GM23338 (cell line): ENCODE measurements around the gene LRP10. TPM values are rescaled to one million over a fixed set of nuclear protein-coding genes. Genes with fewer than 3 reads are reported as not detected.

ENCODE experiments used
- ATAC-seq: fragments of 200-7000 bp; cut with Tn5 transposase; 3 replicates; pipeline ENCODE4 v1.9.1; 2020
- DNase-seq: peaks from one replicate; pipeline ENCODE4 v3.0.0-alpha.2; 2015; ENCODE audit warnings: low spot score
- H2AFZ ChIP-seq: fragments of 200-600 bp; sonication (generic); 2 replicates; pipeline ENCODE4 v1.8.0; 2016; ENCODE audit warnings: antibody characterized with exemption, mild to moderate bottlenecking, moderate library complexity
- H3F3A ChIP-seq: fragments of 200-600 bp; sonication (generic); replicated peaks from 2 replicates; pipeline ENCODE4 v1.8.0; 2017; ENCODE audit warnings: antibody characterized with exemption, mixed run types, low read depth
- H3K27ac ChIP-seq: fragments of 200-600 bp; sonication (generic); 2 replicates; pipeline ENCODE4 v1.6.1; 2016; ENCODE audit warnings: low read depth
- H3K27me3 ChIP-seq: fragments of 200-600 bp; sonication (generic); 2 replicates; pipeline ENCODE4 v1.8.0; 2016; ENCODE audit warnings: mild to moderate bottlenecking, mixed run types, moderate library complexity; ENCODE audit not compliant: insufficient read depth
- H3K36me3 ChIP-seq: fragments of 200-600 bp; sonication (generic); 2 replicates; pipeline ENCODE4 v1.8.0; 2016; ENCODE audit warnings: mild to moderate bottlenecking; ENCODE audit not compliant: insufficient read depth
- H3K4me1 ChIP-seq: fragments of 200-600 bp; sonication (generic); 2 replicates; pipeline ENCODE4 v1.8.0; 2016; ENCODE audit warnings: mild to moderate bottlenecking, moderate library complexity; ENCODE audit not compliant: insufficient read depth
- H3K4me2 ChIP-seq: fragments of 200-600 bp; sonication (generic); 2 replicates; pipeline ENCODE4 v1.7.1; 2017; ENCODE audit warnings: mixed run types
- H3K4me3 ChIP-seq: fragments of 200-600 bp; sonication (generic); 2 replicates; pipeline ENCODE4 v1.6.1; 2016; ENCODE audit warnings: mixed run types
- H3K79me2 ChIP-seq: fragments of 200-600 bp; sonication (generic); replicated peaks from 2 replicates; pipeline ENCODE4 v1.8.0; 2017; ENCODE audit warnings: mild to moderate bottlenecking; ENCODE audit not compliant: insufficient read depth
- H3K9me2 ChIP-seq: fragments of 200-600 bp; sonication (generic); 2 replicates; pipeline ENCODE4 v1.8.0; 2017; ENCODE audit not compliant: insufficient read depth
- H4K20me1 ChIP-seq: fragments of 200-600 bp; sonication (generic); replicated peaks from 2 replicates; pipeline ENCODE4 v1.8.0; 2017; ENCODE audit warnings: mild to moderate bottlenecking; ENCODE audit not compliant: insufficient read depth
- H3K27ac Mint-ChIP-seq: 2 replicates; pipeline ENCODE4 v1.8.0; 2020; ENCODE audit warnings: inconsistent platforms, mild to moderate bottlenecking, moderate library complexity, mixed read lengths
- H3K27me3 Mint-ChIP-seq: 3 replicates; pipeline ENCODE4 v1.8.0; 2022; ENCODE audit warnings: low read depth, mild to moderate bottlenecking, moderate library complexity, mixed read lengths, inconsistent platforms; ENCODE audit not compliant: insufficient read depth, poor library complexity
- H3K36me3 Mint-ChIP-seq: 3 replicates; pipeline ENCODE4 v1.8.0; 2021; ENCODE audit warnings: low read depth, mild to moderate bottlenecking, inconsistent platforms, moderate library complexity, mixed read lengths
- H3K4me1 Mint-ChIP-seq: 3 replicates; pipeline ENCODE4 v1.8.0; 2020; ENCODE audit warnings: mild to moderate bottlenecking, inconsistent platforms, mixed read lengths
- H3K4me3 Mint-ChIP-seq: 3 replicates; pipeline ENCODE4 v1.8.0; 2021; ENCODE audit warnings: moderate library complexity, mild to moderate bottlenecking, inconsistent platforms, mixed read lengths
- H3K9me3 Mint-ChIP-seq: 3 replicates; pipeline ENCODE4 v1.8.0; 2020; ENCODE audit warnings: moderate library complexity, mild to moderate bottlenecking, inconsistent platforms, mixed read lengths
- CREB1 ChIP-seq: fragments of 250-450 bp; sonication (Bioruptor Pico); IDR thresholded peaks from 2 replicates; pipeline ENCODE4 v1.5.0; 2020; ENCODE audit warnings: low read depth, mild to moderate bottlenecking, moderate library complexity
- CTCF ChIP-seq, 2 experiments: fragments of 200-600 bp in 1 of 2; sonication (generic) in 1 of 2; conservative IDR thresholded peaks; 2 replicates each; pipeline versions ENCODE4 v1.5.1 to v1.6.1; 2016 to 2017; ENCODE audit warnings: antibody characterized with exemption in 2 of 2, low read depth in 2 of 2, mild to moderate bottlenecking in 2 of 2, moderate library complexity in 1 of 2
- ETS1 ChIP-seq: IDR thresholded peaks from 2 replicates; pipeline ENCODE4 v1.6.1; 2016; ENCODE audit warnings: antibody characterized with exemption
- JUNB ChIP-seq: IDR thresholded peaks from one replicate; pipeline ENCODE4 v1.6.1; 2016; ENCODE audit warnings: antibody characterized with exemption; ENCODE audit not compliant: unreplicated experiment
- NANOG ChIP-seq: IDR thresholded peaks from 2 replicates; pipeline ENCODE4 v1.6.1; 2016; ENCODE audit warnings: antibody characterized with exemption, borderline replicate concordance
- POLR2AphosphoS5 ChIP-seq: IDR thresholded peaks from 2 replicates; pipeline ENCODE4 v1.6.1; 2016; ENCODE audit warnings: antibody characterized with exemption, low read depth
- REST ChIP-seq: IDR thresholded peaks from one replicate; pipeline ENCODE4 v1.6.1; 2018; ENCODE audit warnings: antibody characterized with exemption; ENCODE audit not compliant: unreplicated experiment
- ZNF331 ChIP-seq: fragments of 250-450 bp; sonication (Bioruptor Pico); IDR thresholded peaks from 2 replicates; pipeline ENCODE4 v1.5.0; 2020; ENCODE audit warnings: low read depth, mild to moderate bottlenecking, moderate library complexity
- polyA plus RNA-seq: library from polyadenylated mRNA; unstranded; fragments of >200 nt; fragmentation: Nextera tagmentation; extraction: Ambion mirVana; gene quantifications from 2 replicates; pipeline ENCODE4 v1.2.1, GENCODE V29; 2016
- total RNA-seq: library from RNA; depleted of rRNA; stranded (reverse); fragments of >200 nt; shearing (Covaris generic); gene quantifications from 2 replicates; pipeline ENCODE4 v1.2.3, GENCODE V29; 2014

The LRP10 gene
- total and polyA plus RNA-seq, 2 experiments from 2014 or later = 6.4 to 18.1 TPM

GRCh38 chr14:22886500-22887259, 15.1 kb downstream of the LRP10 start:
- H3K4me2 ChIP-seq = peak overlapping the region; percentile 82
- Mint-ChIP-seq H3K9me3 (no peaks in the 10 kb centered on the region; the same call in 2 of the 3 replicates), H3K27ac (peak overlapping the region; percentile 96), H3K4me1 (peaks cover 41% of the 10 kb centered on the region), H3K4me3 (peak overlapping the region; percentile 93), H3K36me3 (peaks cover 9% of the 10 kb centered on the region; the same call in 2 of the 3 replicates), H3K27me3 (peaks cover 29% of the 10 kb centered on the region)
- H2AFZ ChIP-seq = peak overlapping the region; percentile 92
- no peaks in the 10 kb centered on the region for H3K79me2 ChIP-seq
- DNase-seq = peak; percentile 88
- H3K4me1 ChIP-seq = peaks cover 27% of the 10 kb centered on the region
- TF ChIP-seq CREB1 (CRISPR knock-in tag) (no peak), ZNF331 (no peak), POLR2AphosphoS5 (peak; percentile 66), NANOG (no peak), JUNB (no peak), CTCF (conservative IDR thresholded peaks at IDR 0.05; ENCODE audit: low read depth in 2 of 2) (peak in 1 of 2 experiments; percentile 38; a peak in 2 of 4 replicates), REST (no peak), ETS1 (0 out of 2 replicates have a peak, but pooled peaks have one; percentile 12)
- peak overlapping the region; percentile 67 for H3K4me3 ChIP-seq
- H4K20me1 ChIP-seq = no peaks in the 10 kb centered on the region
- peak; percentile 68 for ATAC-seq
- H3K36me3 ChIP-seq = no peaks in the 10 kb centered on the region
- peaks cover 17% of the 10 kb centered on the region for H3K27me3 ChIP-seq
- peak overlapping the region; percentile 71; the same call in 1 of the 2 replicates for H3K27ac ChIP-seq
- no peaks in the 10 kb centered on the region for H3K9me2 ChIP-seq
- H3F3A ChIP-seq = peaks cover 7% of the 10 kb centered on the region
